Esophagus muscularis mucosa (tissue), 3 donors: ENCODE results near the gene COL16A1.

ENCODE experiments used
- CTCF ChIP-seq, 3 experiments: fragments of 200-600 bp in 2 of 3; fragments of 450-650 bp in 1 of 3; sonication (generic) in 2 of 3; IDR thresholded peaks; one replicate each; pipeline ENCODE4 v1.5.1; 2017 to 2019; ENCODE audit warnings: antibody characterized with exemption in 3 of 3, mild to moderate bottlenecking in 2 of 3, moderate library complexity in 1 of 3
- EP300 ChIP-seq: sonication (generic); formaldehyde crosslinking; IDR thresholded peaks from one replicate; pipeline ENCODE4 v1.6.1; 2017; ENCODE audit warnings: antibody characterized with exemption

- TF ChIP-seq EP300 (no peak), CTCF (IDR thresholded peaks at IDR 0.05) (no peak)
Measured at GRCh38 chr1:31704271-31705079, 658 bp upstream of the COL16A1 start.
